ENCODE measurements around the gene RBM6.

RBM6 gene

GRCh38 chr3:50123394-50124051 lies 183.6 kb downstream of the RBM6 start:
- in situ Hi-C loops (cut with HindIII; ENCODE audit: low sequenced_read_pairs) = no loop called here
- TF ChIP-seq, protein P1, sequence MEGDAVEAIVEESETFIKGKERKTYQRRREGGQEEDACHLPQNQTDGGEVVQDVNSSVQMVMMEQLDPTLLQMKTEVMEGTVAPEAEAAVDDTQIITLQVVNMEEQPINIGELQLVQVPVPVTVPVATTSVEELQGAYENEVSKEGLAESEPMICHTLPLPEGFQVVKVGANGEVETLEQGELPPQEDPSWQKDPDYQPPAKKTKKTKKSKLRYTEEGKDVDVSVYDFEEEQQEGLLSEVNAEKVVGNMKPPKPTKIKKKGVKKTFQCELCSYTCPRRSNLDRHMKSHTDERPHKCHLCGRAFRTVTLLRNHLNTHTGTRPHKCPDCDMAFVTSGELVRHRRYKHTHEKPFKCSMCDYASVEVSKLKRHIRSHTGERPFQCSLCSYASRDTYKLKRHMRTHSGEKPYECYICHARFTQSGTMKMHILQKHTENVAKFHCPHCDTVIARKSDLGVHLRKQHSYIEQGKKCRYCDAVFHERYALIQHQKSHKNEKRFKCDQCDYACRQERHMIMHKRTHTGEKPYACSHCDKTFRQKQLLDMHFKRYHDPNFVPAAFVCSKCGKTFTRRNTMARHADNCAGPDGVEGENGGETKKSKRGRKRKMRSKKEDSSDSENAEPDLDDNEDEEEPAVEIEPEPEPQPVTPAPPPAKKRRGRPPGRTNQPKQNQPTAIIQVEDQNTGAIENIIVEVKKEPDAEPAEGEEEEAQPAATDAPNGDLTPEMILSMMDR (IDR thresholded peaks at IDR 0.05; ENCODE audit: low read depth, low read length, missing control alignments) = no peak
- no peak for DNase-seq (ENCODE audit: low read depth)
- H3K4me3 ChIP-seq (ENCODE audit: low read depth, low read length) = no peak overlapping the region

DNA sequence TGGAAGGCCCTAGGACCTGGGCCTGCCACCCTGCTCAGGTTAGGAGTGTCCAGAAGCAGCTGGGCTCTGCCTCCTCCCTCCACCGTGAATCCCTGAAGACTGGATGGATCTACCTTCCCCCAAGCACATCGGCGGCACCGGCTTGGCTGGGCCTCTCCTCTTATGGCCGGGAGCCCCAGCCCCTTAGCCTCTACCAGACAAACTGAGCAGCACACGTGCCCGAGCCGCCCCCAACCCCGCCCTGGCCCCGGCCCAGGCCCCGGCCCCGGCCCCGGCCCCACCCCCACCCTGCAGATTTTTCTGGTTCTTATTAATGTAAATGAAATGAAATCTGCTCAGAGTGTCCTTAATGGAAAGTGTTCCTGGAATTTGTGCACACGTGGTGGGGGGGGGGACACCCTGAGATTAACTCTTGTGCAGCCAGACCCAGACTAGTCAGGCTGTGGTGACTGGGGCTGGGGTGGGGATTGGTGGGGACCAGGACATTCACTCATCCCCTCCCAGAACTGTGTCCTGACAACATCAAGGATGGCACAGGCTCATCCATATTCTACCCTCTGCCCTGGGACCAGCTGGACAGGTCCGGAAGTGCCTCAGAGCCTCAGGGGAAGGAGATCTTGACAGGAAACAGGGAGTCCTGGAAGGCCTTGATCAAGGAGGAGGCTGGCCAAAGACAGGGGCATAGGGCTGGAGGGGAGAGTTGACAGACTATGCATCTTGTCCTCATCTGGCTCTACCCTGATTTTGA lies 184.3 kb downstream of the RBM6 start:
- TF ChIP-seq, protein P1 (IDR thresholded peaks at IDR 0.05; ENCODE audit: low read depth, low read length, missing control alignments) = no peak
- no peak for DNase-seq (ENCODE audit: low read depth)
- H3K4me3 ChIP-seq (ENCODE audit: low read depth, low read length) = no peak overlapping the region
- in situ Hi-C loops (cut with HindIII; ENCODE audit: low sequenced_read_pairs) = no loop called here

DNA sequence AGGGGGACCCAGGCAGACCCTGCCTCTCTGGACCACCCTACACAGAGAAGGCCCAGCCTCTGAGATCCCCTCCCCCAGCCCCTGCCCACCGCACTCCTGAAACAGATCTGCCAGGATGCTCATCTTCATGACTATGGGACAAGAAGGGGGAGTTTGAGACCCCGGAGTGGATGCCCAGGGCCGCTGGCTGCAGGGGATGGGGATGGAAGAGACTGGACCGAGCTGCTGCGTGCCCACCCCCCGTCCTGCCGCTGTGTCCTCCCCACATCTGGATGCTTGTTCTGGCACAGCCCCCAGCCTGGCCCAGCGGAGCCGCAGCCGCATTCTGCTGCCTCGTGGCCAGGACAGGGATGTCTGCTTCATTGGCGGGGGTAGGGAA lies 184.8 kb downstream of the RBM6 start:
- no peak overlapping the region for H3K4me3 ChIP-seq (ENCODE audit: low read depth, low read length)
- TF ChIP-seq, protein P1 (IDR thresholded peaks at IDR 0.05; ENCODE audit: low read depth, low read length, missing control alignments) = no peak
- in situ Hi-C loops (cut with HindIII; ENCODE audit: low sequenced_read_pairs) = no loop called here
- DNase-seq (ENCODE audit: low read depth) = no peak

GRCh38 chr3:50125541-50126286 lies 185.8 kb downstream of the RBM6 start:
- no peak for DNase-seq (ENCODE audit: low read depth)
- in situ Hi-C loops (cut with HindIII; ENCODE audit: low sequenced_read_pairs) = no loop called here
- no peak overlapping the region for H3K4me3 ChIP-seq (ENCODE audit: low read depth, low read length)
- TF ChIP-seq, protein P1 (IDR thresholded peaks at IDR 0.05; ENCODE audit: low read depth, low read length, missing control alignments) = no peak

DNA sequence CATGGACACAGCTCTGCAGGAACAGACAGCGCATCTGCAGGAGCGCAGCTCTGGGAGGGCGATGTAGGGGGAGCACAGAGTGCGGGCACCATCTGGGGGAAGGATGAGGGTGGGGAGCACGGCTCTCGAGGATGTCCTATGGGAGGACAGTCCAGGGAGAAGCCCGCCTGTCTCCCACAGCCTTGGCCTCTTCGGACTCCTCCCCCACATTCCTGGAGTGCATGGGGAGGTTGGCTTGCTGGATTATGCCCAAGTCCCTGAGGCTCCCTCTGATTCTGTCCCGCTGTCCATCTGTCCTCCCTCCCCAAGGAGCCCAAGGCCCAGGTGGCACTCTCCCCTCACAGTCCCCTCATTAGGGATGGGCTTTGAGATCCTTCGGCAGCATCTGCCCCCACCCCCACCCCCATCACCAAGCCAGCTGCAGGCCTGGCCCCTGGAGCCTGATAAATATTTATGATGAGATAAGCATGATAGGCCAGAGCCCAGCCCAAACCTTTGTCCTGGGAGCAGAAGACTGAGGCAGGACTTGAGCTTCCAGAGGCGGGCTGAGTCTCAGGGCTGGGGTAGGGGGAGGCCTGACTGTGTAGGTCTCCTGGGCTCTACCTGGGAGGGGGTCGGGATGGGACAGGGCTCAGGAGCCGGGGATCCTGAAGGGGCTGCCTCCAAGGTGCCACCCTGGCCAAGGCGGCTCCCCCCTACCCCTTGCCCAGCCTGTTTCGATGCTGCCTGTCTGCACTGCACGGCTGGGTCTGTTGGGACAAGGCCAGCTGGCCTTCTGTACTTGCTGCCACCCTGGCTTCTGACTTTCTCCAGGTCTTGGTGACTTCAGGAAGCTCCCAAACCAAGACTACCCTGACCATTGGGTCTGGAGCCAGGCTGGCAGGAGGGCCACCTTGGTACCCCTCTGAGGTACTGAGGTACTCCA lies 186.6 kb downstream of the RBM6 start:
- in situ Hi-C loops (cut with HindIII; ENCODE audit: low sequenced_read_pairs) = no loop called here
- DNase-seq (ENCODE audit: low read depth) = no peak
- H3K4me3 ChIP-seq (ENCODE audit: low read depth, low read length) = no peak overlapping the region
- TF ChIP-seq, protein P1 (IDR thresholded peaks at IDR 0.05; ENCODE audit: low read depth, low read length, missing control alignments) = no peak

Measured in astrocyte of the cerebellum (primary cell).